ENCODE measurements around the gene DCC.

DCC gene

GRCh38 chr18:52596748-52597435 is 256.9 kb downstream of the DCC start:
- no peaks in the 10 kb centered on the region for H3K9me3 ChIP-seq (ENCODE audit: severe bottlenecking)
- ATAC-seq (ENCODE audit: low read depth) (no peak), DNase-seq (ENCODE audit: low spot score) (no peak)
- H3K36me3 ChIP-seq (ENCODE audit: low read depth) = no peaks in the 10 kb centered on the region
- H3K4me1 ChIP-seq (ENCODE audit: insufficient read depth, poor library complexity, severe bottlenecking) = no peaks in the 10 kb centered on the region
- no peak for TF ChIP-seq CTCF (IDR thresholded peaks at IDR 0.05; ENCODE audit: poor library complexity, severe bottlenecking)
- H3K4me3 ChIP-seq (ENCODE audit: severe bottlenecking) = no peak overlapping the region
- no peak overlapping the region for H3K27ac ChIP-seq (ENCODE audit: poor library complexity, severe bottlenecking)
- H3K27me3 ChIP-seq (ENCODE audit: insufficient read depth, poor library complexity, severe bottlenecking) = no peaks in the 10 kb centered on the region

GRCh38 chr18:52598921-52599320 is 258.9 kb downstream of the DCC start:
- TF ChIP-seq CTCF (IDR thresholded peaks at IDR 0.05; ENCODE audit: poor library complexity, severe bottlenecking) = no peak
- Histone ChIP-seq H3K27me3 (ENCODE audit: insufficient read depth, poor library complexity, severe bottlenecking) (no peaks in the 10 kb centered on the region), H3K36me3 (ENCODE audit: low read depth) (no peaks in the 10 kb centered on the region), H3K27ac (ENCODE audit: poor library complexity, severe bottlenecking) (no peak overlapping the region), H3K4me3 (ENCODE audit: severe bottlenecking) (no peak overlapping the region), H3K9me3 (ENCODE audit: severe bottlenecking) (no peaks in the 10 kb centered on the region), H3K4me1 (ENCODE audit: insufficient read depth, poor library complexity, severe bottlenecking) (no peaks in the 10 kb centered on the region)
- ATAC-seq (ENCODE audit: low read depth) = no peak
- no peak for DNase-seq (ENCODE audit: low spot score)

- H3K27me3 ChIP-seq (ENCODE audit: insufficient read depth, poor library complexity, severe bottlenecking) = no peaks in the 10 kb centered on the region
- H3K36me3 ChIP-seq (ENCODE audit: low read depth) = no peaks in the 10 kb centered on the region
- H3K4me1 ChIP-seq (ENCODE audit: insufficient read depth, poor library complexity, severe bottlenecking) = no peaks in the 10 kb centered on the region
- no peak for TF ChIP-seq CTCF (IDR thresholded peaks at IDR 0.05; ENCODE audit: poor library complexity, severe bottlenecking)
- DNase-seq (ENCODE audit: low spot score) (no peak), ATAC-seq (ENCODE audit: low read depth) (no peak)
- no peak overlapping the region for H3K4me3 ChIP-seq (ENCODE audit: severe bottlenecking)
- H3K27ac ChIP-seq (ENCODE audit: poor library complexity, severe bottlenecking) = no peak overlapping the region
- H3K9me3 ChIP-seq (ENCODE audit: severe bottlenecking) = no peaks in the 10 kb centered on the region
Measured at GRCh38 chr18:52602820-52603219, 262.8 kb downstream of the DCC start.

GRCh38 chr18:52605345-52605744 is 265.3 kb downstream of the DCC start:
- no peaks in the 10 kb centered on the region for H3K4me1 ChIP-seq (ENCODE audit: insufficient read depth, poor library complexity, severe bottlenecking)
- H3K27me3 ChIP-seq (ENCODE audit: insufficient read depth, poor library complexity, severe bottlenecking) = no peaks in the 10 kb centered on the region
- no peak for DNase-seq (ENCODE audit: low spot score)
- no peak overlapping the region for H3K4me3 ChIP-seq (ENCODE audit: severe bottlenecking)
- H3K27ac ChIP-seq (ENCODE audit: poor library complexity, severe bottlenecking) = no peak overlapping the region
- H3K9me3 ChIP-seq (ENCODE audit: severe bottlenecking) = no peaks in the 10 kb centered on the region
- TF ChIP-seq CTCF (IDR thresholded peaks at IDR 0.05; ENCODE audit: poor library complexity, severe bottlenecking) = no peak
- ATAC-seq (ENCODE audit: low read depth) = no peak
- H3K36me3 ChIP-seq (ENCODE audit: low read depth) = no peaks in the 10 kb centered on the region

GRCh38 chr18:52607985-52608384 is 268.0 kb downstream of the DCC start:
- no peak overlapping the region for H3K27ac ChIP-seq (ENCODE audit: poor library complexity, severe bottlenecking)
- no peak for ATAC-seq (ENCODE audit: low read depth)
- no peaks in the 10 kb centered on the region for H3K27me3 ChIP-seq (ENCODE audit: insufficient read depth, poor library complexity, severe bottlenecking)
- no peak for TF ChIP-seq CTCF (IDR thresholded peaks at IDR 0.05; ENCODE audit: poor library complexity, severe bottlenecking)
- no peak overlapping the region for H3K4me3 ChIP-seq (ENCODE audit: severe bottlenecking)
- no peaks in the 10 kb centered on the region for H3K4me1 ChIP-seq (ENCODE audit: insufficient read depth, poor library complexity, severe bottlenecking)
- no peak for DNase-seq (ENCODE audit: low spot score)
- no peaks in the 10 kb centered on the region for H3K36me3 ChIP-seq (ENCODE audit: low read depth)
- H3K9me3 ChIP-seq (ENCODE audit: severe bottlenecking) = no peaks in the 10 kb centered on the region
